COR-L47 (cell line): ENCODE data around the gene PDE6C.
A peak's percentile ranks its signal among the peaks of the same experiment; 100 is the strongest.
"Not testable (repeated sequence)": the region's sequence is repeated elsewhere in the genome, so short reads cannot be mapped to it uniquely, and the experiment has no call there.

Source experiments
- DNase-seq: peaks from one replicate; lab custom pipeline; 2025; lab: John Stamatoyannopoulos, UW

Gene PDE6C

GRCh38 chr10:93630625-93631557, 18.6 kb downstream of the PDE6C start:
- no peak for DNase-seq

DNA sequence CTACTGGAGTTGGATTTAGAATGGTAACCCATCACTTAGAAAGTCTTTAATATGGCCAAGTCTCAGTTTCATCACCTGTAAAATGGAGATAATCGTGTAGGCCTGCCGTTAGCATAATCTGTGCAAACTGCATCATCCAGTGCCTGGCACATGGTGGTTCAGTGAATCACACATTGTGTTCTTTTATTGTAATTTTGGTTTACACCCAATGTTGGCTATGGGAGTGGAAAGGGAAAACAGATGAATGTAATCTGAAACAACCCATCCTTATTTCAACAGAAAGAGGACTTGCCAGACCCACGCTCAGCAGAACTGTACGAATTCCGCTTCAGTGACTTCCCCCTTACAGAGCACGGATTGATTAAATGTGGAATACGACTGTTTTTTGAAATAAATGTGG, 27.5 kb downstream of the PDE6C start:
- DNase-seq, result no peak

DNA sequence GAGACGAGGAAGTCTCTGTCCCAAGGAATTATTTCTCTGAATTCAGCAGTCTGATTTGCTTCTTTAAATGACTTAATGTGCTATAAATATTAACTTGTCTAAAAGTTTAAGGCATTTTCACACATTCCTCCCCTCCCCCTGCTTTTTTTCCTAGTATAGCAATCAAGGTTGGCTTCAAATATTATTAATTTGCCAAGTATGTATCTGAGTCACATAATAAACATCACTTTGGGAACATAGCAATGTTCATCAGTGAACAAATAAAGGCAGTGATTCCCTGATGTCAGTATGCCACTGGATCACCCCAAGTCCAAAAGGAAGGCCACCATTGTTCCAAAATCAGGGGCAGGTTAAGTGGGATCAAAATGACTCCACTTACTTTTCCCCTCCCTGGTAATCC, 40.5 kb downstream of the PDE6C start:
- DNase-seq, result no peak

DNA sequence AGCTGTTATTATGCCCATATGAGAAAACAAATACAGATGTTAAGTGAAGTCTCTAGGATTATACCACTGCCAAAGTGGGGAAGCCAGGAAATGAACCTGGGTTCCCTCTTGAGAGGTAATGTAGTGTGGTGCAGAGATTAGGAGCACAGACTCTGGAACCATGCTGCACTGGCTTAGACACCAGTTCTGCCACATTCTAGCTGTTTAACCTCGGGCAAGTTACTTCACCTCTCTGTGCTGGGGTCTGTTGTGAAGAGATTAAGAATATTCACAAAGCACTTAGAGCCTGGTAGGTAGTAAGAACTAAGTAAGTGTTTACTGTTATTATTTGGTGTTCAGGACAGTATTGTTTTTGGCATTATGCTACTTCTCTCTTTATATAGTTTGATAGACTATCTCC, 41.9 kb downstream of the PDE6C start:
- DNase-seq, result no peak

GRCh38 chr10:93656155-93656554, 43.8 kb downstream of the PDE6C start:
- DNase-seq, result no peak

DNA sequence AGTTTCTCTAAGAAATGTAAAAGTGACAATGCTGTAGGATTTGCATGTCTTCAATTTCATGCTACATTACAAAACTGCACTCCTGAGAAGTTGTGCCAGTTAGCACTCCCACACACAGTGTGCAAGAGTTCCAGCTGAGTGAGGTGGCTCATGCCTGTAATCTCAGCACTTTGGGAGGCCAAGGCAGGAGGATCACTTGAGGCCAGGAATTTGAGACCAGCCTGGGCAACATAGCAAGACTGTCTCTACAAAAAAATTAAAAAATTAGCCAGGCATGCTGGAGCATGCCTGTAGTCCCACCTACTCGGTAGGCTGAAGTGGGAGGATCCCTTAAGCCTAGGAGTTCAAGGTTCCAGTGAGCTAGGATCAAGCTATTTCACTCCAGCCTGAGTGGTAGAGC, 45.4 kb downstream of the PDE6C start:
- no peak for DNase-seq

- no peak for DNase-seq
Observed at GRCh38 chr10:93666030-93666429, 53.7 kb downstream of the PDE6C start.

DNA sequence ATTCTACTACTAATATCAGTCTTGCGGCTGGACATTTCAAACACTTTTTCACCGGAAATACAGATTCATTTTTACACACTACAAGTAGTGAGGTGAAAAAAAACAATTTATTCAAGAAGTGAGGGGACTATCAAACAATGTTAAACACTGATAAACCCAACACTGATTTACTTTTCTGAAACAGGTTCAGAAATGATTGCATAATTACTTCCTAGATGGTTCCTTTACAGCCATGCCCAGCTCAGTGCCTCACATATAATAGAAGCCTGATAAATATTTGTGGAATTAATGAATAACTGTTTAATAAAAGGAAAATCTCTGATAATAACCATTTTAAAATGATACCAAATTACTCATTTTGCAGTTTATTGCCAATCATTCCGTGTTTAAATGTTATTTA, 55.5 kb downstream of the PDE6C start:
- no peak for DNase-seq

DNA sequence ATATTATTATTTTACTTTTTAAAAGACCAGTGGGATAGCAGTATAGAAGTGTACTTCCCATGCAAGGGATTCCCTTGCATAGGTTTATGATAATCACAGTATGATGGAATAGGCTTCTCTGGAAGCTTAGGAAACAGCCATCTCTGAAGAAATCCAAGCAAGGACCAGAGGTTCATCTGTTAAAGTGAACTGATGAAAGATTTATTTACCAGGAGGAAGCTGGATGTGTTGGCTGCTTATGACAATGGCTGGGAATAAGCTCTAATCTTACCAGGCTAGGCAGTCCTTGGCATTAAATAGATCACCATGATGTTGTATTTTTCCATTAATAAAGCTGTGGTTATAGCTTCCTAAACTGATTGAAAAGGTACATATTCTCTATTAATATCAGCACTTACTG, 58.0 kb downstream of the PDE6C start:
- DNase-seq, result no peak

GRCh38 chr10:93671042-93671441, 58.7 kb downstream of the PDE6C start:
- DNase-seq, result no peak

DNA sequence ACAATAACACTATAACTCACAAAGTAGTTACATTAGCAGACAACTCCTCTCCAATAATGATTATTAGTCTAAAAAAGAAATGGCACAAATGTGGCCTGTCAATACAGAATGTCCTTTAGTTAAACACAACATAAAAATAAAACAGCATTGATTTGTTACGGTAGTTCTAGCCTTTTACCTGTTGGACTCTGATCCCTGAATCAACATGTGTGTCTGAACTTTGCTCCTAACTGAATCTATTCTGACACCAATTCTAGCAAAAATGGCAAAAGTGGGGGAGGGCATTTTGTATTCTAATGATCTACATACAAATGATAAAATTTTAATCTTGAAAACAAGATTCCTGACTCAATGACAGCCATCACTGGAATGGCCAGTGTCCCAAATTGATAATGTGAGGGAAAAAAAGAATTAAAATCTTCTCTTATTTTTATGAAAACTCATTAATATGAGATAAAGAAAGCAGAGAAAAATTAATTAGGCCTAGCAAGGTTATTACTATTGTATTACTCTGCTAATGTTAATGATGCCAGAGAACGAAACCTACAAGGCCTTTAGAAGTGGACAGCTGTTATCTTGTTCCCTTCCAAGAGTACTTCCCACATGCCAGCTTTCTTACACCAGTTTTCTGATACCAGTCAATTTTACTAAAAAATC, 59.8 kb downstream of the PDE6C start:
- DNase-seq, result no peak

- no peak for DNase-seq
Observed at GRCh38 chr10:93672890-93673289, 60.6 kb downstream of the PDE6C start.

DNA sequence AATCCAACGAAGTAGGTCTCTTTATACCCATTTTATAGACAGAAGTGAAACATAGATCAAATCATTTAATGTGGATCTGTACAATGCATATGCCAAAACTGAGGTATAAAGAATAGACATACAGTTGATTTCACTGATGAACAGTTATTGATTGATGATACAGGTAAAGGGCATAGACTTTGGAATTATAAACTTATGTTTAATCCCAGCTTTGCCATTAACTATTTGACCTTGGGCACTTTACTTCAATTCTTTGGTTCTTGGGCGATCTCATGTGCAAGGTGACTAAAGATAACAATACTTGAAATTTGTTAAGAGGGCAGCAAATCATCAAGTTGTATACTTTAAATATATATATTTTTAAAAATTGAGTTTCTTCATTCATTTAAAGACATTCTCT, 61.5 kb downstream of the PDE6C start:
- DNase-seq, result no peak

GRCh38 chr10:93678386-93678785, 66.0 kb downstream of the PDE6C start:
- no peak for DNase-seq

- no peak for DNase-seq
Observed at GRCh38 chr10:93678805-93679587, 66.7 kb downstream of the PDE6C start.

DNA sequence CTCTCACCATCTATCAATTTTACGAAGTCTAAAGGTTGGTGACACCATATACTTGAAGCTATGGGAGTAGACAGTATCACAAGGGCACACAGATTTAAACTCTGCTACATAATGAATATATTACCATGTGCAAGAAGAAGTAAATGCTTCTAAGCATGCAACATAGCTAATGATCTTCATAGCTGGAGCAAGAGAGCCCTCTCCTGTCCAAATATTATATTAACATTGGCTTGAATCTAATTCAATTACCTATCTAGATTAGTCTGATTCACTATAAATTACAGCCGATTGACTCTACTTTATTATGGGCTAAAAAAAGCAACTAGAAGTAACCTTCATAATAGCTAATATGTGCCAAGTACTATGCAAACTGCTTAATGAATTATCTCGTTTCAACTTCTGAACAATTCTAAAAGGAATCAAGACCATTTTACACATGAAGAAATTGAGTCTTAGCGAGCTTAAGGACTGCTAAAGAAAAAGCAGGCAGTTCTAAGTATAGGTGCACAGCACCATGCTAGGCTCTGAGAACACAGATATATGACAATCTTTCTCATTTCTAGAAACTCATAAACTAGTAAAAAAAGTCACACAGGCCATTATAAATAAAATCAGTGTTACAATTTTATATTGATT, 68.2 kb downstream of the PDE6C start:
- DNase-seq, result peak; percentile 29

- DNase-seq, result no peak
Observed at GRCh38 chr10:93687737-93688136, 75.4 kb downstream of the PDE6C start.

DNA sequence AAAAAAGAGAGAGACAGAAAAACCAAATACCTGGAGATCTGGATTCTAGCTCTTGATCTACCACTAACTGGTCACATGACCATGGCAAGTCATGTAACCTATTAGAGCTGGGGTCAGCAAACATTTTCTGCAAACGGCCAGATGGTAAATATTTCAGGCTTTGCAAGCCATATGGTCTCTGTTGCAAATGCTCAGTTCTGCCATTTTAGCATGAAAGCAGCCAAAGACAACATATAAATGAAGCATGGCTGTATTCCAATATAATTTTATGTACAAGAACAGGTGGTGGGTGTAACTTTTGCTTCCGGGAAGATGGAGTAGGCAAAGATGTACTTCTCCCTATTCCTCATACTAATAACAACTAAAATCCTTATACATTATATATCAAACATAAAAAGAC, 83.4 kb downstream of the PDE6C start:
- DNase-seq, result no peak

- DNase-seq, result not testable (repeated sequence)
Observed at GRCh38 chr10:93696582-93696981, 84.2 kb downstream of the PDE6C start.

- DNase-seq, result no peak
Observed at GRCh38 chr10:93697207-93697606, 84.9 kb downstream of the PDE6C start.

DNA sequence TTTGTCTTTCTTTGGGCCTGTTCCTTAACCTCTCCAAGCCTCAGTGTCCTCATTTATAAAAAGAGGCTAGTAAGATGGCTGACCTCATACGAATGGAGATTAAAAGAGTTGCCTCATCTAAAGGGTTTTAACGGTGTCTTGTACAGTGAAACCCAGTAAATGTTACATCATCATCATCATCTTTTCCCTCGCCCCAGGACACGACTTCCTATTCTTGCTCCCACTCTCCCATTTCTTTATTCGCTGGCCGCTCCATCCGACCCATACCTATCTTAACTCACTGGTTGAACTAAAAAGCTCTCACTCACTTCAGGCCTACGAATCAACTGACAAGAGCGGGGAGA, 89.5 kb downstream of the PDE6C start:
- DNase-seq, result no peak
